Endothelial cell of hepatic sinusoid (primary cell): ENCODE results near the gene CTXN1.
"Not testable (repeated sequence)": the region's sequence is repeated elsewhere in the genome, so short reads cannot be mapped to it uniquely, and the experiment has no call there.

Experiments
- in situ Hi-C: cut with HindIII; loops from 2 replicates; pipeline ENCODE4 v1.10.0; 2017; ENCODE audit warnings: low sequenced_read_pairs

CTXN1 gene

DNA sequence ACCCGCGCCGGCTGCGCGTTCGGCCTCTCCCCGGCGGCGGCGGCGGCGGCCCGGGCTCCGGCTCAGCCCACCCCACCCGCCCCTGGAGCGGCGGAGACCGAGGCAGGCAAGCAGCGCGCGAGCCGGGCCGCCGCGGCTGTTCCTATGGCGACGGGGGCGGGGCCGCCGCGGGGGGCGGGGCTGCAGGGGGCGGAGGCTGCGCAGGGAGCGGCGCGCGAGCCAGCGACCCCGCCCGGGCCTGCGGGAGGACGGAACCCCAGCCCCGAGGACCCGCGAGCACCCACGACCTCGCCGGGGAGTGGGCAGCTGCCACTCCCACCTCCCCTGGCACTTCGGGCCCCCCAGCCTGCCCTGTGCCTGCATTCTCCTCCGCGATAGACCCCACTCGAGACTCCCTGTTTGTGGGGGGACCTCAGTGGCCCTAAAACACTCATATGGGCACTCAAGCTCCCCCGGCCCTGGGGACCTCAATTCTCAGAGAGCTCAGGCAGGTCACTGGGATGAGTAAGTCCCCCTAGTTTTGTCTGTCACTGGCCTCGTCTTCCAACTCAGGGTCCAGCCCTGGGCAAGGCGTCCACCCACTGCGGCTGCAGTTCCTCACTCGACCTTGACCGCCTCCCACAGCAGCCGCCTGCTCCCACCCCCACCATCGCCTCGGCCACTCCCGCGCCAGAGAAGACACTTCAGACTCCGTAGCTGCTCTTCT lies at the start of gene CTXN1:
Gene CTXN1, minus strand, starts transcription at position 115 of the 706 bp plus-strand sequence. CDS start 597 bp downstream, outside the sequence.
- in situ Hi-C loops = no loop called here

GRCh38 chr19:7975037-7975436 lies 49.1 kb upstream of the CTXN1 start:
- in situ Hi-C loops = no loop called here

DNA sequence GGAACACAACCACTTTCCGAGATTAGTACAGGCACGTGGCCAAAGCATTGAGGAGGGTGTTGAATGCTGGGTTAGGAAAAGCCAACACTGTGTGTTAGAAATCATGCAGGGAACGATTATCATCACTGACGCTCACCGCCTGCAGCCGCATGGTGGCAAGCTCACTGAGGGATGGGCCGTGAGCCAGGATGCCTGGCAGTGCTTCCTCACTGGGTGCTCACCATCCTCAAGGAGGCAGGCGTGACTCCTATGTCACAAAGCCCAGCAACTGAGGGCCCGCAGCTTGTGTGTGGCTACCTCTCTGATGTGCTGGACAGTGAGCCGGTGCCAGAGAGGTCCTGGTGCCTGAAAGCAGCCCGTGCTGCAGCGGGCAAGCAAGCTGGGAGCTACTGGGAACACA lies 47.9 kb upstream of the CTXN1 start:
- in situ Hi-C loops = no loop called here

GRCh38 chr19:7971553-7972520 lies 45.9 kb upstream of the CTXN1 start:
- in situ Hi-C loops = no loop called here

DNA sequence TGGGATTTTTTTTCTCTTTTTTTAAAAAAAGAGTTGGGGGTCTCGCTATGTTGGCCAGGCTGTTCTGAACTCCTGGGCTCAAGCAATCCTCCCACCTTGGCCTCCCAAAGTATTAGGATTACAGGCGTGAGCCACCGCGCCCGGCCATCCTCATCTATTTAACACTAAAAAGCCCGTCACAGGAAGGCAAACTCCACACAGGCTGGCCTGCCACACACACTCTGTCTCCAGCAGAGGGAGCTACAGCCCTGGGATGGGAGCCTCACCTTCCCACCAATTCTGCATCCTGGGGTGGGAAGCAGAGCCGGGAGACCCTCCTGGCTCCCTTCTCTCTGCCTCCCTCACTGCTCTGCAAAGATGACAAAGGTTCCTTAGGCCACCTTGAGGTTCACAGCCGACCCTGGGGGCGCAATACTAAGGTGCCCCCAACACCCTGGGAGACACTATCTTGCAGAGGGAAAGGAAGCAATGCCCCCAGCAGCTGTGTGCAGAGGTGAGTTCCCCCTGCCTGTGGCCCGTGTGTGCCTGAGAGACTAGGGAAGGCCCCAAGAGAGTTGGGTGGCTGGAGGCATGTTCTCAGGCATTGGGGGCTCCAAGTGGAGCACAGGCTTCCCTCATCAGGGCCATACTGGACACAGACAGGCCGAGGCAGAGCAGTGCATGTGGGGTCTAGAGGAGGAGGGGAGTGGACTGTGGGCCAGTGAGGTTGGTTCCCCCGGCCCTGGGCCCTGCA lies 44.9 kb upstream of the CTXN1 start:
- in situ Hi-C loops = no loop called here

DNA sequence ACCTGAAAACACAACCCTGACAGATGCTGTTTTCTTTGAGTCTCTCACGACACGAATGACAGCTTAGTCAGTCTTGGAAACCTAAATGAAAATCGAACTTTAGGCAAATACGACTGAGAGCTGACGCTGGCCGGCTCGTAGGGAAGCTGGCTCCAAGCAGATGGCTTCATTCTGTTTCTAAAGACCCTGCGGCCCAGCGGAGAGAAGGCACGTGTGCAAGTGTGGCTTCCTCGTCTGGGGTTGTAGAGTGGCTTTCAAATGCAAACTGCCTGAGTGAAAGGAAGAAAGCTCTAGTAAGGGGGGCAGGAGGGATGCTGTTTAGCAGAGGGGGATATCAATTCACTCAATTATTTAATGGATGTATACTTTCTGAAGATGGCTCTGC lies 43.6 kb upstream of the CTXN1 start:
- in situ Hi-C loops = loop anchor here (5.0 kb wide), 1 partner anchor 93 kb away; no protein-coding TSS in a partner anchor

GRCh38 chr19:7968796-7969554 lies 43.0 kb upstream of the CTXN1 start:
- in situ Hi-C loops = loop anchor here (5.0 kb wide), 1 partner anchor 93 kb away; no protein-coding TSS in a partner anchor

GRCh38 chr19:7968008-7968795 lies 42.3 kb upstream of the CTXN1 start:
- in situ Hi-C loops = loop anchor here (5.0 kb wide), 1 partner anchor 94 kb away; no protein-coding TSS in a partner anchor

GRCh38 chr19:7965921-7966665 lies 40.2 kb upstream of the CTXN1 start:
- in situ Hi-C loops = loop anchor here (5.0 kb wide), 1 partner anchor 96 kb away; no protein-coding TSS in a partner anchor

- in situ Hi-C loops = loop anchor here (5.0 kb wide), 1 partner anchor 97 kb away; no protein-coding TSS in a partner anchor
Observed at GRCh38 chr19:7965259-7965841, 39.4 kb upstream of the CTXN1 start.

GRCh38 chr19:7963566-7963965 lies 37.6 kb upstream of the CTXN1 start:
- in situ Hi-C loops = no loop called here

- in situ Hi-C loops = no loop called here
Observed at GRCh38 chr19:7962644-7963268, 36.8 kb upstream of the CTXN1 start.

DNA sequence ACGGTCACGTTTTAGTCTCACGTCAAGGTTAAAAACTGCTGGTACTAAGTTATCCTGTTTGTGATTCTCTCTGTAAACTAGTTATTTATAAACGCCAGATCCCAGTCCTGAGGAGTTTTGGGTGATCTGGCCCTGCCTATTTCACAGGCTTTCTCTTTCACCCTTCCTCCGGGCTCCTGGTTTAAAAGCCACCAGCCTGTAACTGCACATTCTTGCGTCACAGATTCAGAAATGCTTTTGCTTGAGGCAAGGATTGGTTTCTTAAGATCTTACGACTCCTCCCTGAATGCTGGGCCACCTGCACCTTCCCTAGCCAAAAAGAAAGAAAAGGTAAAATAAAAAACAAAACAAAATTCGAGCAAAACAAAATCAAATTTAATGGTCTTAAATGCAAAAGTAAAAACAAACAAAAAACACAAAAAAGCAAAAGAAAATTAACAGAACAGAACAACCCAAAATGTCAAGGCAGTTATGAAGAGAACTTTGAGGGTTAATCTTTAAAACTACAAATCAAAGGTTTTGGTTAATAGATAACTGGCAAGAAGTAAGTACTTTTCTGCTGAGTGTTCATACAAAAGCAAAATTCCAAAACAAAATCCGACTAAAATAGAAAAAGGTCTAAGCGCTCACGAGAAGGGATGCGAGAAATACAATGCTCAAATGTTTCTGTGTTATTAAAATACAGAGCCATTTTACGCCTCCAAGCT lies 36.1 kb upstream of the CTXN1 start:
- in situ Hi-C loops = no loop called here

DNA sequence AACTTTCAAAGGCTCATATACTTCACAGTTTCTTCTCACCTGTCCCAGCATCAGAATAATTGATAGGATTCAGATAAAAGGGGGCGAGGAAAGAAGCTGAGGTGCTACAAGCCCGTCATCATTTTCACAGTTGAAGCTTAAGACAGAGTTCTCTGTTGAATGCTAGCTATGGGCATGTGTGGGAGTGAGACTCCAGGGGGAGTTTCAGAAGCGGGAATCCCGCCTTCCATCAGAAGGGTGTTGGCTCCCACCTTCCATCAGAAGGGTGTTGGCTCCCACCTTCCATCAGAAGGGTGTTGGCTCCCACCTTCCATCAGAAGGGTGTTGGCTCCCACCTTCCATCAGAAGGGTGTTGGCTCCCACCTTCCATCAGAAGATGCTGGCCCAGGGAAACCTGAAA lies 35.1 kb upstream of the CTXN1 start:
- in situ Hi-C loops = not testable (repeated sequence)

DNA sequence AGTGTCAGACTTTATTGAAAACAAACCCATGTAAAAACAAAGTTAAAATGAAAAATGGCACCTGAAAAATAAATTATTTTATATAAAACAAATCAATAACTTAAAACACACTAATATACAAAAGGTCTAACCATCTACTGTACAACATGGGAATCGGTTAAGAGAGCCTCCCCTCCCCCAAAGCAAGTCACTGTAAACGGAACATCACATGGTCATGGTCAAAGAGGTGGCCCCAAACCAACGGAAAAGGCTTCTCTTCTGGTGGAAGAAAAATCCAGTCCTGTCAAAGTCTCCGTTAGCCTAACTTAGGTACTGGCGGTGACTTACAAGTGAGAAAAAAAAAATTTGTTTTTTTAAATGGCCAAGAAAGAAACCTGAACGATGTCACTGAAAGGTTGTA lies 33.3 kb upstream of the CTXN1 start:
- in situ Hi-C loops = no loop called here

GRCh38 chr19:7955696-7956095 lies 29.8 kb upstream of the CTXN1 start:
- in situ Hi-C loops = no loop called here

GRCh38 chr19:7953576-7953975 lies 27.6 kb upstream of the CTXN1 start:
- in situ Hi-C loops = no loop called here
